ENCODE results near the gene LAMA5. TPM values are rescaled to one million over a fixed set of nuclear protein-coding genes. Genes with fewer than 3 reads are reported as not detected.

The LAMA5 gene
- total RNA-seq, 2 donors from 2014 or later: 170 to 272 TPM

GRCh38 chr20:62389601-62390087, 22.5 kb upstream of the LAMA5 start:
- Histone ChIP-seq H3K27ac (no peak overlapping the region), H3K27me3 (replicated peaks; ENCODE audit: insufficient read depth) (no peaks in the 10 kb centered on the region), H3K4me1 (replicated peaks) (peaks cover 10% of the 10 kb centered on the region), H3K9me3 (no peaks in the 10 kb centered on the region), H3K36me3 (no peaks in the 10 kb centered on the region), H3K4me3 (no peak overlapping the region)
- WGBS: 83% methylated on average over 5 of the region's 5 CpGs
- TF ChIP-seq POLR2A (IDR thresholded peaks at IDR 0.05) (no peak), POLR2AphosphoS5 (IDR thresholded peaks at IDR 0.05) (no peak), CTCF (IDR thresholded peaks at IDR 0.05) (no peak)
- intact Hi-C loops (cut with DNase I): loop anchor here (10.0 kb wide), 2 partner anchors 205 to 245 kb away; partner anchors contain the start of genes MTG2, PSMA7 and SS18L1
- DNase-seq (ENCODE audit: low spot score): no peak

- 77% methylated on average over 11 of the region's 11 CpGs for WGBS
- H3K27ac ChIP-seq: no peak overlapping the region
- H3K4me1 ChIP-seq (replicated peaks): peaks cover 10% of the 10 kb centered on the region
- intact Hi-C loops (cut with DNase I): loop anchor here (10.0 kb wide), 2 partner anchors 204 to 244 kb away; partner anchors contain the start of genes MTG2, PSMA7 and SS18L1
- no peak for TF ChIP-seq CTCF (IDR thresholded peaks at IDR 0.05)
- TF ChIP-seq POLR2AphosphoS5 (IDR thresholded peaks at IDR 0.05): no peak
- no peak for TF ChIP-seq POLR2A (IDR thresholded peaks at IDR 0.05)
- H3K4me3 ChIP-seq: no peak overlapping the region
- DNase-seq (ENCODE audit: low spot score): no peak
- H3K36me3 ChIP-seq: no peaks in the 10 kb centered on the region
- no peaks in the 10 kb centered on the region for H3K27me3 ChIP-seq (replicated peaks; ENCODE audit: insufficient read depth)
- no peaks in the 10 kb centered on the region for H3K9me3 ChIP-seq
These were observed 21.9 kb upstream of the LAMA5 start for GRCh38 chr20:62388839-62389600.

- intact Hi-C loops (cut with DNase I): loop anchor here (10.0 kb wide), 2 partner anchors 203 to 243 kb away; partner anchors contain the start of genes MTG2, PSMA7 and SS18L1
- Histone ChIP-seq H3K27ac (peak overlapping the region in 1 of 2 donors; percentile 86), H3K27me3 (replicated peaks; ENCODE audit: insufficient read depth) (no peaks in the 10 kb centered on the region), H3K9me3 (no peaks in the 10 kb centered on the region), H3K36me3 (no peaks in the 10 kb centered on the region), H3K4me1 (replicated peaks) (peaks cover 10% of the 10 kb centered on the region), H3K4me3 (peak overlapping the region; percentile 85 to 92)
- DNase-seq (ENCODE audit: low spot score): no peak
- 61% methylated on average over 20 of the region's 20 CpGs for WGBS
- TF ChIP-seq POLR2A (IDR thresholded peaks at IDR 0.05) (no peak), CTCF (IDR thresholded peaks at IDR 0.05) (no peak), POLR2AphosphoS5 (IDR thresholded peaks at IDR 0.05) (no peak)
These were observed 21.0 kb upstream of the LAMA5 start for GRCh38 chr20:62387933-62388635.

GRCh38 chr20:62387219-62387913, 20.3 kb upstream of the LAMA5 start:
- peak overlapping the region; percentile 85 to 92 for H3K4me3 ChIP-seq
- H3K27me3 ChIP-seq (replicated peaks; ENCODE audit: insufficient read depth): no peaks in the 10 kb centered on the region
- WGBS: 3% methylated on average over 42 of the region's 47 CpGs
- no peaks in the 10 kb centered on the region for H3K36me3 ChIP-seq
- no peak for DNase-seq (ENCODE audit: low spot score)
- peaks cover 10% of the 10 kb centered on the region for H3K4me1 ChIP-seq (replicated peaks)
- TF ChIP-seq CTCF (IDR thresholded peaks at IDR 0.05) (no peak), POLR2AphosphoS5 (IDR thresholded peaks at IDR 0.05) (no peak), POLR2A (IDR thresholded peaks at IDR 0.05) (no peak)
- H3K9me3 ChIP-seq: no peaks in the 10 kb centered on the region
- H3K27ac ChIP-seq: peak overlapping the region; percentile 85 to 86
- intact Hi-C loops (cut with DNase I): loop anchor here (10.0 kb wide), 2 partner anchors 203 to 243 kb away; partner anchors contain the start of genes MTG2, PSMA7 and SS18L1

All from prostate gland (tissue), 2 donors.